ENCODE measurements around the gene CPSF4. TPM values are rescaled to one million over a fixed set of nuclear protein-coding genes. Genes with fewer than 3 reads are reported as not detected.

Gene CPSF4
- total RNA-seq, 1 experiment from 2014 or later = 32.7 TPM

GRCh38 chr7:99468336-99468918 is 29.7 kb downstream of the CPSF4 start:
- no peak for DNase-seq (ENCODE audit: low read depth in 1 of 2, low spot score in 2 of 2)
- Histone ChIP-seq H3K4me1 (replicated peaks) (peaks cover 19% of the 10 kb centered on the region), H3K36me3 (peaks cover 20% of the 10 kb centered on the region), H3K27me3 (replicated peaks) (no peaks in the 10 kb centered on the region), H3K27ac (no peak overlapping the region), H3K9me3 (replicated peaks) (0 out of 2 replicates have a peak, but pooled peaks cover 3% of the 10 kb centered on the region), H3K4me3 (no peak overlapping the region)

GRCh38 chr7:99469381-99470065 is 30.8 kb downstream of the CPSF4 start:
- Histone ChIP-seq H3K9me3 (replicated peaks) (0 out of 2 replicates have a peak, but pooled peaks cover 3% of the 10 kb centered on the region), H3K27me3 (replicated peaks) (no peaks in the 10 kb centered on the region), H3K27ac (no peak overlapping the region), H3K4me3 (no peak overlapping the region), H3K36me3 (peaks cover 19% of the 10 kb centered on the region), H3K4me1 (replicated peaks) (peaks cover 25% of the 10 kb centered on the region)
- DNase-seq (ENCODE audit: low read depth in 1 of 2, low spot score in 2 of 2) = no peak

- Histone ChIP-seq H3K36me3 (peaks cover 22% of the 10 kb centered on the region), H3K4me1 (replicated peaks) (peaks cover 13% of the 10 kb centered on the region)
Measured at GRCh38 chr7:99472561-99473314, 34.0 kb downstream of the CPSF4 start, which contains the start of gene ZNF789. Gene ZNF789 (plus strand): TSS chr7:99472890. CDS start chr7:99476457, 3,567 bp downstream.

GRCh38 chr7:99473315-99473596 is 34.5 kb downstream of the CPSF4 start:
- peak overlapping the region; percentile 72 for H3K4me3 ChIP-seq
- DNase-seq (ENCODE audit: low read depth in 1 of 2, low spot score in 2 of 2) = peak in 1 of 2 experiments; percentile 50
- no peaks in the 10 kb centered on the region for H3K27me3 ChIP-seq (replicated peaks)
- peaks cover 13% of the 10 kb centered on the region for H3K4me1 ChIP-seq (replicated peaks)
- 0 out of 2 replicates have a peak, but pooled peaks cover 3% of the 10 kb centered on the region for H3K9me3 ChIP-seq (replicated peaks)
- peaks cover 27% of the 10 kb centered on the region for H3K36me3 ChIP-seq
- H3K27ac ChIP-seq = peak overlapping the region; percentile 9; the same call in 1 of the 2 replicates

More at GRCh38 chr7:99472561-99473314, 34.0 kb downstream of the CPSF4 start, which contains the start of gene ZNF789:
- H3K4me3 ChIP-seq = peak within 1 kb of the TSS; percentile 72
- H3K27me3 ChIP-seq (replicated peaks) = no peaks in the 10 kb centered on the region
- DNase-seq (ENCODE audit: low read depth in 1 of 2, low spot score in 2 of 2) = peak; percentile 95 to 97
- H3K27ac ChIP-seq = peak within 1 kb of the TSS; percentile 56
- H3K9me3 ChIP-seq (replicated peaks) = 0 out of 2 replicates have a peak, but pooled peaks cover 3% of the 10 kb centered on the region

GRCh38 chr7:99476107-99476506 is 37.4 kb downstream of the CPSF4 start:
- peaks cover 56% of the 10 kb centered on the region for H3K36me3 ChIP-seq
- no peak for DNase-seq (ENCODE audit: low read depth in 1 of 2, low spot score in 2 of 2)
- H3K27me3 ChIP-seq (replicated peaks) = no peaks in the 10 kb centered on the region
- H3K4me3 ChIP-seq = no peak overlapping the region
- no peak overlapping the region for H3K27ac ChIP-seq
- H3K4me1 ChIP-seq (replicated peaks) = peaks cover 11% of the 10 kb centered on the region
- 0 out of 2 replicates have a peak, but pooled peaks cover 2% of the 10 kb centered on the region for H3K9me3 ChIP-seq (replicated peaks)

GRCh38 chr7:99478464-99479440 is 40.0 kb downstream of the CPSF4 start:
- peaks cover 3% of the 10 kb centered on the region for H3K4me1 ChIP-seq (replicated peaks)
- H3K27ac ChIP-seq = no peak overlapping the region
- H3K36me3 ChIP-seq = peaks cover 64% of the 10 kb centered on the region
- H3K27me3 ChIP-seq (replicated peaks) = no peaks in the 10 kb centered on the region
- no peaks in the 10 kb centered on the region for H3K9me3 ChIP-seq (replicated peaks)
- no peak for DNase-seq (ENCODE audit: low read depth in 1 of 2, low spot score in 2 of 2)
- no peak overlapping the region for H3K4me3 ChIP-seq

GRCh38 chr7:99485094-99485493 is 46.4 kb downstream of the CPSF4 start:
- Histone ChIP-seq H3K36me3 (peaks cover 65% of the 10 kb centered on the region), H3K4me1 (replicated peaks) (no peaks in the 10 kb centered on the region), H3K27me3 (replicated peaks) (no peaks in the 10 kb centered on the region), H3K4me3 (no peak overlapping the region), H3K9me3 (replicated peaks) (no peaks in the 10 kb centered on the region), H3K27ac (no peak overlapping the region)
- DNase-seq (ENCODE audit: low read depth in 1 of 2, low spot score in 2 of 2) = no peak

GRCh38 chr7:99489235-99489634 is 50.5 kb downstream of the CPSF4 start:
- no peaks in the 10 kb centered on the region for H3K27me3 ChIP-seq (replicated peaks)
- no peak overlapping the region for H3K27ac ChIP-seq
- H3K36me3 ChIP-seq = peaks cover 67% of the 10 kb centered on the region
- no peak overlapping the region for H3K4me3 ChIP-seq
- no peak for DNase-seq (ENCODE audit: low read depth in 1 of 2, low spot score in 2 of 2)
- H3K9me3 ChIP-seq (replicated peaks) = peaks cover 11% of the 10 kb centered on the region
- no peaks in the 10 kb centered on the region for H3K4me1 ChIP-seq (replicated peaks)

- Histone ChIP-seq H3K9me3 (replicated peaks) (peaks cover 15% of the 10 kb centered on the region), H3K4me1 (replicated peaks) (no peaks in the 10 kb centered on the region), H3K4me3 (no peak overlapping the region), H3K27me3 (replicated peaks) (no peaks in the 10 kb centered on the region), H3K27ac (no peak overlapping the region), H3K36me3 (peaks cover 68% of the 10 kb centered on the region)
- no peak for DNase-seq (ENCODE audit: low read depth in 1 of 2, low spot score in 2 of 2)
Measured at GRCh38 chr7:99490878-99491277, 52.1 kb downstream of the CPSF4 start.

- Histone ChIP-seq H3K9me3 (replicated peaks) (peaks cover 15% of the 10 kb centered on the region), H3K4me3 (no peak overlapping the region), H3K4me1 (replicated peaks) (peaks cover 11% of the 10 kb centered on the region), H3K27ac (no peak overlapping the region), H3K27me3 (replicated peaks) (no peaks in the 10 kb centered on the region), H3K36me3 (peaks cover 80% of the 10 kb centered on the region)
- no peak for DNase-seq (ENCODE audit: low read depth in 1 of 2, low spot score in 2 of 2)
Measured at GRCh38 chr7:99493823-99494222, 55.1 kb downstream of the CPSF4 start.

- Histone ChIP-seq H3K36me3 (peaks cover 69% of the 10 kb centered on the region), H3K4me1 (replicated peaks) (peaks cover 12% of the 10 kb centered on the region), H3K9me3 (replicated peaks) (peaks cover 15% of the 10 kb centered on the region), H3K4me3 (no peak overlapping the region), H3K27me3 (replicated peaks) (no peaks in the 10 kb centered on the region), H3K27ac (no peak overlapping the region)
- no peak for DNase-seq (ENCODE audit: low read depth in 1 of 2, low spot score in 2 of 2)
Measured at GRCh38 chr7:99497766-99498545, 59.2 kb downstream of the CPSF4 start.

- H3K4me1 ChIP-seq (replicated peaks) = peaks cover 12% of the 10 kb centered on the region
- no peak for DNase-seq (ENCODE audit: low read depth in 1 of 2, low spot score in 2 of 2)
- H3K9me3 ChIP-seq (replicated peaks) = peaks cover 11% of the 10 kb centered on the region
- peak overlapping the region; percentile 60 for H3K4me3 ChIP-seq
- no peaks in the 10 kb centered on the region for H3K27me3 ChIP-seq (replicated peaks)
- H3K27ac ChIP-seq = no peak overlapping the region
- H3K36me3 ChIP-seq = peaks cover 63% of the 10 kb centered on the region
Measured at GRCh38 chr7:99498546-99498944, 59.8 kb downstream of the CPSF4 start.

All from SJSA1 (cell line).